RWPE2 (cell line): ENCODE data around the gene PBX1.

ENCODE experiments used
- ATAC-seq: fragments of 200-7000 bp; cut with Tn5 transposase; 3 replicates; pipeline ENCODE4 v1.9.1; 2021; ENCODE audit warnings: low read depth
- DNase-seq: peaks from one replicate; pipeline ENCODE4 v3.0.0-alpha.2; 2020; ENCODE audit warnings: low spot score
- H3K27ac ChIP-seq: fragments of 450-650 bp; 2 replicates; pipeline ENCODE4 v1.5.1; 2017; ENCODE audit warnings: mild to moderate bottlenecking; ENCODE audit not compliant: poor library complexity, severe bottlenecking
- H3K27me3 ChIP-seq: fragments of 250-450 bp; sonication (Bioruptor Pico); 2 replicates; pipeline ENCODE4 v1.5.1; 2021; ENCODE audit warnings: mild to moderate bottlenecking, moderate library complexity; ENCODE audit not compliant: insufficient read depth, poor library complexity, severe bottlenecking
- H3K36me3 ChIP-seq: fragments of 250-450 bp; sonication (Bioruptor Pico); 2 replicates; pipeline ENCODE4 v1.5.1; 2020; ENCODE audit warnings: low read depth, mild to moderate bottlenecking, moderate library complexity
- H3K4me1 ChIP-seq: fragments of 250-450 bp; sonication (Bioruptor Pico); 2 replicates; pipeline ENCODE4 v1.5.1; 2021; ENCODE audit warnings: mild to moderate bottlenecking, moderate library complexity; ENCODE audit not compliant: insufficient read depth, poor library complexity, severe bottlenecking
- H3K4me3 ChIP-seq: fragments of 250-450 bp; sonication (Bioruptor Pico); 2 replicates; pipeline ENCODE4 v1.5.1; 2021; ENCODE audit warnings: mild to moderate bottlenecking, moderate library complexity; ENCODE audit not compliant: severe bottlenecking
- H3K9me3 ChIP-seq: fragments of 250-450 bp; sonication (Bioruptor Pico); 2 replicates; pipeline ENCODE4 v1.5.1; 2021; ENCODE audit warnings: mild to moderate bottlenecking, moderate library complexity; ENCODE audit not compliant: severe bottlenecking
- TF ChIP-seq, protein P1 (sequence below): fragments of 450-650 bp; IDR thresholded peaks from one replicate; pipeline ENCODE4 v1.5.1; 2017; ENCODE audit warnings: mild to moderate bottlenecking, moderate library complexity; ENCODE audit not compliant: poor library complexity, severe bottlenecking

Gene PBX1

DNA sequence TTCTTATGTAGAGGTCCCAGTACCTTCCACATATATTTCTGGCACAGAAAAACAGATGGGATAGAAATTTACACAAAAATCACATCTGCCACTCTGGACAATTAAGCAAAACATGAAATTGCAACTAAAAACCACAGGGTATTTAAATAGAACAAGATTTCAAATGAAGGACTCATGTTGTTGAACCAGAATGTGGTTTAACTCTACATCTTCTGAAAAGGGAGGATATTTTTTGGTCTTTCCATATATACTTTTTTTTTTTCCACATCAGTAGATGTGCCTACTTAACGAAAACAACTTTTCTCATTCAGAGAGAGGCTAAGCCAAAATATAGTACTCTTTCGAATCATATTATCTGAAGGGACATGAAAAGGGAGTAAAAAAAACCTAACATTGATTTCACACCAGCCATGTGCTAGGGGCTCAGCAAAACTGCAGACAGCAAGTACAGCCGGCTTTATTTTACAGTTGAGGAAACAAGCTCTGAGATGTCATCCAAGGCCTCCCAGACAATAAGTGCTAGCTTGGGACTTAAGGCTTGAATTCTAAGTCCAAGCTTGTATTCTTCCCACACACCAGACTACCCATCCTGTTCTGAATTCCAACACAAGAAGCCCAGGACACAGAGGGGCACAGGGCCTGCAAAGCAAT lies 208.9 kb downstream of the PBX1 start:
- Histone ChIP-seq H3K4me3 (no peak overlapping the region), H3K36me3 (no peaks in the 10 kb centered on the region), H3K9me3 (no peaks in the 10 kb centered on the region), H3K4me1 (peaks cover 48% of the 10 kb centered on the region), H3K27me3 (no peaks in the 10 kb centered on the region), H3K27ac (peak overlapping the region; percentile 61)
- no peak for DNase-seq
- TF ChIP-seq, protein P1, sequence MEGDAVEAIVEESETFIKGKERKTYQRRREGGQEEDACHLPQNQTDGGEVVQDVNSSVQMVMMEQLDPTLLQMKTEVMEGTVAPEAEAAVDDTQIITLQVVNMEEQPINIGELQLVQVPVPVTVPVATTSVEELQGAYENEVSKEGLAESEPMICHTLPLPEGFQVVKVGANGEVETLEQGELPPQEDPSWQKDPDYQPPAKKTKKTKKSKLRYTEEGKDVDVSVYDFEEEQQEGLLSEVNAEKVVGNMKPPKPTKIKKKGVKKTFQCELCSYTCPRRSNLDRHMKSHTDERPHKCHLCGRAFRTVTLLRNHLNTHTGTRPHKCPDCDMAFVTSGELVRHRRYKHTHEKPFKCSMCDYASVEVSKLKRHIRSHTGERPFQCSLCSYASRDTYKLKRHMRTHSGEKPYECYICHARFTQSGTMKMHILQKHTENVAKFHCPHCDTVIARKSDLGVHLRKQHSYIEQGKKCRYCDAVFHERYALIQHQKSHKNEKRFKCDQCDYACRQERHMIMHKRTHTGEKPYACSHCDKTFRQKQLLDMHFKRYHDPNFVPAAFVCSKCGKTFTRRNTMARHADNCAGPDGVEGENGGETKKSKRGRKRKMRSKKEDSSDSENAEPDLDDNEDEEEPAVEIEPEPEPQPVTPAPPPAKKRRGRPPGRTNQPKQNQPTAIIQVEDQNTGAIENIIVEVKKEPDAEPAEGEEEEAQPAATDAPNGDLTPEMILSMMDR, result no peak
- ATAC-seq, result no peak

DNA sequence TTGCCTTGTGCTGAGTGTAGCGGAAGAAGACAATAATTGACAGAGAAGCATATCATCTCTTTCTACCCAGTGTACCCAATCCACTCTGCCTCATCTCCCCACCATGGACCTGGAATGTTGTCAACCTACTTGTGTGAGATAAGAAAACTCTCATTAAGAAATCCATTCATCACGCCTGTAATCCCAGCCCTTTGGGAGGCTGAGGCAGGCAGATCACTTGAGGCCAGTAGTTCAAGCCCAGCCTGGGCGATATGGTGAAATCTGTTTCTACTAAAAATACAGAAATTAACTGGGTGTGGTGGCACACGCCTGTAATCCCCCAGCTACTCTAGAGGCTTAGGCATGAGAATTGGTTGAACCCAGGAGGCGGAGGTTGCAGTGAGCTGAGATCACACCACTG lies 209.6 kb downstream of the PBX1 start:
- Histone ChIP-seq H3K27ac (no peak overlapping the region), H3K27me3 (no peaks in the 10 kb centered on the region), H3K36me3 (no peaks in the 10 kb centered on the region), H3K4me3 (no peak overlapping the region), H3K4me1 (peaks cover 53% of the 10 kb centered on the region), H3K9me3 (no peaks in the 10 kb centered on the region)
- DNase-seq (no peak), ATAC-seq (no peak)
- TF ChIP-seq, protein P1, result no peak

DNA sequence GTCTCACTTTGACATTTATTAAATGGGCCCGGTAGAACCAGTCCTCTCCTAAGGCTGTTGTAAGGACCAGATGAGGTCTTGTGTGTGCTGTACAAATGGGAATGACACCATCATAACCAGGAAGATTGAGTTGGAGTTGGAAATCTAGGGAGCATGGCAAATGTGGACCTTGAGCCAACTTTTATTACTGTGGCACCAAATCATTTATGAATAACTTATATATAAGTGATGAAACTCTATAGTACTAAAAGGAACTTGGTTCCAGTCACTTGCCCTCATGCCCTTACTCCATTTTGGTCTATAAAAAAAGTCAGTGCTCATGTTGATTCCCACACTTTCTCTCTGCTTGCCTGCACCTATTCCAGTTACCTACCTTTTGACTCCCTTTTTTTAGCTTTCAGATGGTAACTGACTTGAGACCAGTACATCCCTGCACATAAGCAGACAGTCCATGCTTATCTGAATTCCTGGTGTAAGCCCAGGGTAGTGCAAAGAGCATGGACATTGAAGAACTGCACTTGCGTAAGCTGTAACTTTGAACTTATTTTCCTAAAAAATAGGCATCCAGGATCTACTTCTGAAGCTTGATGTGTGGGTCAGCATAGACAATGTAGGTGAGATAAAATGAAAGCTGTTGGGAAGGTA lies 210.6 kb downstream of the PBX1 start:
- H3K9me3 ChIP-seq, result no peaks in the 10 kb centered on the region
- ATAC-seq, result no peak
- no peak overlapping the region for H3K27ac ChIP-seq
- peaks cover 53% of the 10 kb centered on the region for H3K4me1 ChIP-seq
- no peak overlapping the region for H3K4me3 ChIP-seq
- H3K27me3 ChIP-seq, result no peaks in the 10 kb centered on the region
- no peaks in the 10 kb centered on the region for H3K36me3 ChIP-seq
- DNase-seq, result no peak
- TF ChIP-seq, protein P1, result no peak

DNA sequence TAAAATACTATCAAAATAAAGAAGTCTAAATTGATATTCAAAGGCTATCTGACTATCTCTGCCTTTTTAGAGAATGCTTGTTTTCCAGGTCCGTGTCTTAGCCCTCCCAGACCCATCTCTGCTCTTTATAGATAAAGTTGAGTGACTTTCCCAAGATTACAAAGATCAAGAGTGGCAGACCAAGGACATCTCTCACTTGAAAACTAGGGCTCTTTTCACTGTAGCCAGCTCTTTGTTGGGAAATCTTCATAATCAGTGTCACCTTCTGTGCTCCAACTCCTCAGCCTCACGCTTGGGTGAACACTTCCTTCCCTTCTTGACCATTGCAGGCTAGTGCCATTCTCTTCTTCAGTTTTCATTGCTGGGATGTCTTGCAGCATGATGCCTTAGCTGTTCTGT lies 211.1 kb downstream of the PBX1 start:
- ATAC-seq (no peak), DNase-seq (no peak)
- Histone ChIP-seq H3K27ac (peak overlapping the region; percentile 96), H3K9me3 (no peaks in the 10 kb centered on the region), H3K4me3 (no peak overlapping the region), H3K4me1 (peaks cover 53% of the 10 kb centered on the region), H3K27me3 (no peaks in the 10 kb centered on the region), H3K36me3 (no peaks in the 10 kb centered on the region)
- TF ChIP-seq, protein P1, result no peak

DNA sequence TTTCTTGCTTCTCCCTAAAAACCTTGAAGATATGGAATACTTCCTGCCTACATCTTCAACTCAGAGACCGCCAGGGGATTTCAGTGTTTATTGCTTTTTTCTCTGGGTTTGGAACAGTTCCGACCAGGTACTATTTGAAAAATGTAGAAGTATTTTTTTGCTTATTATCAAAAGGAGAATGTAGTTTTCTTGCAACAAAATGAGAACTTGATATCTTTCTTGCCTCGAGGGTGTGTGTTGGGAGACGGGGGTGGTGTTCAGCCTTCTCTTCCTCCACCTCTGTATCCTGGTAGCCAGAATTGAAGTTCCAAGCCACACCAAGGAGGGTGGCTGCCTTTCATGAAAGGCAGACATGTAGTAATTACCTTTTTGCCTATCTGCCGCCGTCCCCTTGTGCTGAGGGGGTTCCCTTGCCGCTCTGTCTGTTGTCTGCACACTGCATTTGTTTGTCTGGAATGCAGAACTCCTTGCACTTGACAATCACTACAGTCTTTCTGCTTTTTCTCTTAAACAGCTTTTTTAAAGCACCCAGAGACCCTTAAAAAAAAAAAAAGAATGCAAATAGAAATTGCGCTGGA lies 212.1 kb downstream of the PBX1 start:
- ATAC-seq (no peak), DNase-seq (no peak)
- Histone ChIP-seq H3K4me1 (peaks cover 44% of the 10 kb centered on the region), H3K27ac (peak overlapping the region; percentile 96), H3K9me3 (no peaks in the 10 kb centered on the region), H3K4me3 (no peak overlapping the region), H3K36me3 (no peaks in the 10 kb centered on the region), H3K27me3 (no peaks in the 10 kb centered on the region)
- TF ChIP-seq, protein P1, result no peak
